Activated effector memory CD4-positive, alpha-beta T cell treated with Interleukin-2 at 50 U/mL for 16 hours (primary cell): ENCODE results near the gene COQ8B.

Source experiments
- DNase-seq: peaks from one replicate; pipeline ENCODE4 v3.0.0-alpha.2; 2020

Gene COQ8B

DNA sequence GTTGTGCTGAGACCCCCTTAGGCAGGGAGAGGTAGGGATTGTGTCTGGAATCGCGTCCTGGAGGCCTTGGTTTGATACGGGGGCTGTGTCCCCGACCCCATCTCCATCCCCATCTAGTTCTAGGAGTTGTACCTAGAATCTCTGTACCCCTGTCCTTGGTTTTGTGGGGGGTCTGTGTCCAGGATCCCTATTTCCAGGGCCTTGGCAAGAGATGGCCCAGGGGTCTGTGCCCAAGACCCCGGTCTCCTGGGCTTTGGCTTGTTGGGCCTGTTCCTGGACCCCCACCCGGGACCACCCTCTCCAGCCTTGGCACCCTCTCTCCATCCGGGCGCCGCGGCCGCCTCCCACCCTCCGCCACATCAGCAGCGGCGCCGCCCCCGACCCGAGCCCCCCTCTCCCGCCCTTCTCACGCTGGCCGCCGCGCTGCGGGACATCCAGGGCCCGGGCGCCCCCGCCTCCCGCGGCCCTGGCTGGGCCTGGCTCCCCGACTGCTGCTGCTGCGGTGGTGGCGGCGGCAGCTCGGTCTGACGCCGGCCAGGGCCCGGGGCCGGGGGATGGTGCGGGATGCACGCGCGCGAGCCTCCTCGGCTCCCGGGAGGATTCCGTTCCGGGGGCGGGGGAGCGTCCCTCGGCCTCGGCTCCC lies 26.5 kb downstream of the COQ8B start, which contains the start of gene NUMBL:
TSS of gene NUMBL (minus strand) at position 602 of the 643 bp plus-strand sequence. CDS start at position 434, 168 bp downstream.
- DNase-seq, result no peak

DNA sequence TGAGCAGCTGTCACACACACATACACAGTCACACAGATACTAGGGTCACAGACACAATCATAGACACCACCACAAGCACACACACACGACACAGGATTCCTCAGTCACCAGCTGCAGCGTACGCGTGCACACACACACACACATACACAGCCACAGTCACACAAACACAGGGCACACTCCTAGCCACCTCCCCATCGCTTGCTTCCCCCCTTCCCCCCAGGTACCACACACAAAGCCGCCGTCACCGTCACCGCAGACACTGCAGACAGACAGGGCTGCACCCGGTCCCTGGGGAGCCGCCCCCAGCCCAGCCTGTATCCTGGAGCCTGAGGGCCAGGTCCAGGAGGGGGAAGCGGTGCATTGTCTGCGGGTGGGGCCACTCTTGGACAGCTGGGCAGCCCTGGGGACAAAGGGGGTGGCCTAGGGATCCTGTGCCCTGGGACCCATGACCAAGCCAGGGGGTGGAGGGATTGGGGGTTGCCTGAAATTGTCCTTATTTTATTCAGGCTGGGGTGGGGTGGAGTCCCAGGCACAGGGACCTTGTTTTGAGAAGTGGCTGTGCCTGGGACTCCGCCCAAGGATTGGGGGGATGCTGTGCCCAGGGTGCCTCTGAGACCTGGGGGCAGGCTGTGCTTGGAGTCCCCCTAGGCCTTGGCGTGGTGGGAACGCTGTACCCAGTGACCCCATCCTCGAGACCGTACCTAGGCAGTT lies 27.2 kb downstream of the COQ8B start:
- DNase-seq, result no peak

DNA sequence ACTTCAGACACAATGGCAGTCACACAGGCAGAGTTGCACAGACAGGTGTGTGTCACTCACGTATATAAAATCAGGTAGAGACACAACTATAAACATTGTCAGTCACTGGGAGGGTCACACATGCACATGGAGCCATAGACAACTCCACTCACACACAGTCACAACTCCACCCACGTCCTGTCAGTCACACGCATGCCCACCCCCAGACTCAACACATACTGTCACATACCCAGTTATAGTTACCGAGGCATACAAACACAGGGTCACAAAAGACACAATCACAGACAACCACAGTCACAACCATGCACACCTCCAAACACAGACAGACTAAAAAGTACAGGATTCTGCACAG lies 27.7 kb downstream of the COQ8B start:
- no peak for DNase-seq

DNA sequence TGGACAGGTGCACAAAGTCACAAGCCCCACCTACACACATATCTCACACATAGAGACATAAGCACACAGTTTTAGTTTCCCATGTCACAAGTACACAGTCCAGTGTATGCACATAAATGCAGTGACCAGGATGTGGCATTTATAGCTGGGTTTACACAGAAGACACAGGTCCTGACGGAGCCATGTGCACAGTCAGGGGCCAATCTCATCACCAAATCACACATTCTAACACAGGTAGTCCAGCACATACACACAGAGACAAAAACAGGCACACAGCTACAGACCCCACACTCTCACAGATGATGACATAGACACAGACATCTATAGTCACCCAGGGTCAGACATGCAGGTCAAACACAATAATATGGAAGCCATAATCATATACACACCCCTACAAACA lies 28.4 kb downstream of the COQ8B start:
- DNase-seq, result no peak

DNA sequence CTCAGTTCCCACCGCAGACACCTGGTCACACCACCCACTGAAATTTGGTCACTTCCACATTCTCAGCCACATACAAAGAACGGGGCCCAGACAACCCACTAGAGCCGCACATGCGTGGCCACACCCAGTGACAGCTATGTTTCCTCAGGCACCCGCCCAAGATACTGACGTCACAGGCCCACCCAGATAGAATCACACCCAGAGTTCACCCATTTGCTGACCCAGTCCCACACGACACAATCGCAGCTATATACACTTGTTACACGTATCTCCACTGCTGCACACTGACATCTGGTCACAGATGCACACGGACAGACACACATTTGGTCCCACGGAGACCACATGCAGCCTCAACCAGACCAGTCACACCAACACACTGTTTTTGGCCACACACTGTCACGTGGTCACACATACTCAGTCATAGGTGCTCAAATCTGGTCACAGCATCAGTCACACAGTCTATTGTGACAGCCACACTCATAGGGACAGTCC lies 29.1 kb downstream of the COQ8B start:
- no peak for DNase-seq

DNA sequence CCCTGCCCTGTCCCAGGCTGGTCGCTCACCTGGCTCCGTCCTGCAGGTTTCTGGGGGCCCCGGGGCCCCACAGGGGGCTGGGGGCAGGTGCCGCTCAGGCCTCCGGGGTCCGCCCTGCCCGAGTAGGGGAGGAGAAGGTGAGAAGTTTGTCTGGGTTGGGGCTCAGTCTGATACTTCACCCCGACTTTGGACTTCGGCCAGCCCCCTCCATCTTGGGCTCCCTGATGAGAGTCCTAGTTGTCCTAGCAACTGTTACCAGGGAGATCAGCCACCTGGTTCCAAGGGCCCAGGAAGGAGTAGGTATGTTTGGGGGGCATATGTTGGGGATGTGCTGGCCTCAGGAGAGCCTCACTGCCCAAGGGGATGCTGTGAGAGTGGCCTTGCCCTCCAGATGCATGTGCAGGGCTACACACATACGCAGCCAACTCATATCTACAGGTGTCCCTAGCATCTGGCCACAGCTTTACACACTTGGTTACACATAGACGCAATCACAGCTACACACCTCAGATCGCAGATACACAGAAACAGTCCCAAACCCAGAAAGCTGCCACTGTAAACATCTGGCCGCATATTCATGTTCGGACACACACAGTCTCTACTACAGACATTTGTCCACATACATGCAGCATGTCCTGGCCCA lies 29.7 kb downstream of the COQ8B start:
- DNase-seq, result no peak

DNA sequence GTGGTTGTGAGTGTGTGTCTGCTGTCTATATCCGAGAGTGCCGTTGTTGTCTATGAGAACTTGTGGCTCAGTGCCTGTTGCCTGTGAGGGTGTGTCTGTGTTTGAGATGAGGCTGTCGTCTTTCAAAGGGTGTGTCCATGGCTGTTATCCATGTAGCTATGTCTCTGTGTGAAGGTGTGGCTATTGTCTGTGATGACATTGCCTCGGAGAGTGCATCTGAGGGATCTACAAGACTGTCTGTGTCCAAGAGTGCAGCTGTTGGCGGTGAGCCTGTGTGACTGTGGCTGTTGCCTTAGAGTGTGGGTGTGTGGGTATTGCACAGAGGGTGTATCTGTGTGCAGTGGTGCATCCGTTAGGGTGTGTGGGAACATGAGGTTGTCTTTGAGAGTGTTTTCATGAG lies 31.1 kb downstream of the COQ8B start:
- DNase-seq, result no peak

DNA sequence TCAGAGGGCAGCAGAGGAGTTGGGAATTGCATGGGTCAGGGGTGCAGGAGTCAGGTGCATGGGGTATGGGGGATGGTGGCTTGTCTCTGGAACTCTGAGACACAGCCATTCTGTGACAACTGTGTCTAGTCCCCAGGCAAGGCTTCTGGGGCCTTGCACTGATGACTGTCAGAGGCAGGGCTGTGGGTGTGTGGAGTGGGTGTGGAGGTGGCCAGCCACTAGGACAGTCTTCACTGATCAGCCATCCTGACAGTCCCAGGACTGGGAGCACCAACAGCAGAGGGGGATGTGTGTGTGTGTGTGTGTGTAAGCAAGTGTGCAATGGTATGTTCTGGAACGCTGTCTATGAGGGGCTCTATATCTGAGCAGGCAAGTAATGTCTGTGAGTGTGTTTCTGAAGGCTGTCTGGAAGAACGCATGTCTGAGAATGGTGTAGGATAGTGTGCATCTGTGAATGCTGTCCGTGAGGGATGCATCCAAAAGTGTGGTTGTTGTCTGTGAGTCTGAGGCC lies 31.6 kb downstream of the COQ8B start:
- DNase-seq, result no peak

DNA sequence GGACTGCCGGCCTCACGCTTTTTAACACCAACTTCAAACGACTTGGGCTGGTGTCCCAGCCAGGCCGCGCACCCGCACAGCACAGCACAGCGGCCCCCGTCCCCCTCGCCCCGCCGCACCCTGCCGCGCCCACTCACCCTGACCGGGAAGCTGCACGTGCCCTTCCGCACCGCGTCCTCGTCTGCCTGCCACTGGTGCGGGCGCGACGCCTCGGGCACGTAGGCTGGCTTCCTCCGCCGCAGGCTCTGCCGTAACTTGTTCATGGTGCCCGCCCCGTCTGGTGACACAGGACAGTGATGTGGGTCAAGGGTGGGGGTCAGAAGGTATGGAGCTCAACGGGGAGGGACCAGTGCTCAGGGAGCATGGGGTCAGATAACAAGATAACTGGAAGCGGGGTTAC lies 32.4 kb downstream of the COQ8B start:
- DNase-seq, result no peak

DNA sequence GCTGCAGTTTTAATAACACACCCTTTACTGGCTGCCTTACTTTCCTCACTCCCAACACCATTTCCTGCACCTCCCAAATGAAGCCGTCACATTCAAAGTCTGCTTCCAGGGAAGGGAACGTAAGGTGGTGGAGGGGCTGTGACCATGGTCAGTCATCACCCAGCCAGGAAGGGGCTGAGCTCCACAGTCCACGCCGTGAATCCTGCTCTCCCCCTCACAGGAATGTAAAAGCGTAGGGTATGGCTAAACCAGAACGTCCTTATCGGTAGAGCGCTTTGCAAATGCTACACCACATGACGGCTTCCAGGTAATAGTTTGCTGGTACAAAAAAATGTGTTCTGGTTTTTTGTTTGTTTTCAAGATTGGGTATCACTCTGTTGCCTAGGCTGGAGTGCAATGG lies 33.2 kb downstream of the COQ8B start:
- no peak for DNase-seq

DNA sequence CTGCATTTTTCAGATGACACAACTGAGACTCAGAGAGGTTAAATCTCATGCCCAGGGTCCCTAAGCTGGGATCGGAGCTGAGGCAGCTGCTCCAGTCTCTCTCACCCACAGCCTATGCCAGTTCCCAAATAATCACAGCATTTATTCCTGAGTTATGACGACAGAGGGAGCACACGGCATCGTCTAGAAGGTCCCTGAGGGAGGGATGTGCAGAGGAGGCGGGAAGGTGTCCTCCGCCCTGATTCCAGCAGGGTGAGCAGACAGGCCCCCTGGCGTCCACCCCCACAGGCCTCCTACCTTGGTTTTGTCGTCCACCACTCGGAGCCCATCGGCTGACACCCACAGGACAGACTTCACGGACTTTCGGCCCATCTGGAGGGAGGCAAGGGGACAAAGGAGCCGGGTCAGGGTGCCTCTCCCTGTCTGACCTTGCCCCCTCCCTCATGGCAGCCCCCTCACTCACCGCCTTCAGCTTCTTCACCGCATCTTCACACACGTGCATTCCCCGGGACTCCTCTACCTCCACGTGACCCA lies 34.2 kb downstream of the COQ8B start:
- DNase-seq, result no peak

DNA sequence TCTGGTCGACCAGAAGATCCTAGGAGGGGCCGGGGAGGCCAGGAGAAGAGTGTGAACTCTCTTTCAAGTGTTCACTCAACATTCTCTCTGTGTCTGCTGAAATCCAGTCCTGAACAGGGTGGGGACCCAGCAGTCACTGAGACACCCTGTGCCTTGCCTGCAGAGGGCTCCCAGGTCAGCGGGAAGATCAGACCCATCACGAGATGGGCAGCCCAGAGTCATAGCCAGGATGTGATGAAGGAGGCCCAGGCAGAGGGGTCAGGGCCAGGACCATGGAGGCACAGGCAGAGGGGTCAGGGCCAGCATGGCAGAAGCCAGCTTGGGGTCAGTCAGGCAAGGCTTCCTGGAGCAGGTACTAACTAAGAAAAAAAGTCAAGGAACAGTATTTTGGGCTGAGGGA lies 35.6 kb downstream of the COQ8B start:
- no peak for DNase-seq

DNA sequence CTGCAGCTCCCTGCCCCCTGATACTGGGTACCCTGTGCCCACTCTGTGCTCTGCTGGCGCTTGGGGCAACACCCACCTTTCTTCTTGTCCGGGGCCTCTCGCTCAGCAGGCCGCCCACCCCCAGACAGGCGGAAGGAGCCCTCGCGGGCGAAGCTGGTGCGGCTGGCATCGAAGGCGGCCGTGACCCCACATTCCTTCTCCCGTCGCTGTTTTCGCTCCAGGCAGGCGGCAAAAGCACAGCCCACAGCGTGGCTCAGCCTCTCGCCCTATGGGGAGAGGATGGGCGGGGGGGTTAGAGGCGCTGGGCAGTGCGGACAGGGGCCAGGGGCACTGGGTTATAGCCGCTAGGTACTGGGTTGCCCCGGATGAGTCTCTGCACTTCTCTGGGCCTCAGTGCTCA lies 39.5 kb downstream of the COQ8B start:
- DNase-seq, result no peak

DNA sequence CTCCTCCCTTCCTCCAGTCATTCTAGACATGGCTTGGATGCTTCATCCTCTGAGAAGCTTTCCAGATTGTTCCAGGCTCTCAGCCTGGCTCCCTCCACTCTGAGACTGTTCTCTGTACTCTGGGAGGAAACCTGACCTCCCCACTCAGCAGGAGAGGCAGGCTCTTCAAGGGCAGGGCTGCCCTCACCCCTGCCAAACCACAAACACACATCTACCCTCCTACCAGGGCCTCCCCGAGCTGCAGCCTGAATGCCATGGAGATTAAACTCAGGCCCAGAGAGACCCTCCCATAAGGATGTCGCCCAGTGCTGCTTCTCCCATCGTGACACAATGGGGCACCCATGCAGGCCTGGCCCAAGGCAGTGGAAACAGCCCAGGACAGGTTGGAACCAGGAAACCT lies 42.4 kb downstream of the COQ8B start:
- DNase-seq, result no peak

DNA sequence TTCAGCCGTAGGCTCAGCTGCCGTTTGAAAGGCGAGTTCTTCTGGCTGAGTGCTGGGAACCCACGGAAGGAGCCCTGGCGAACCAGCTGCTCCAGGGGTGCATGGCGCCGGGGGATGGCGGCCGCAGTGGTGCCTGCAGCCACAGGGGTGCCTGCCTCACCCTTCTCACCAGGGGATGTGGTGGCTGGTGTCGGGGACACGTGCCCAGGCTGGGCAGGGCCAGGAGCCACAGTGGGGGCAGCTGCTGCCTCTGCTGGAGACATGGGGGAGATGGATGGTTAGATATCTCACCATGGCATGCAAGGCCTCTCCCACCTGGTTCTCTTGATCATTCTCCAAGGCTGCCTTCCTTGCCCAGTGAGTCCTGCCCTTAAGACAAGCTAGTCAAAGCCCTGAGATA lies 43.3 kb downstream of the COQ8B start:
- no peak for DNase-seq

DNA sequence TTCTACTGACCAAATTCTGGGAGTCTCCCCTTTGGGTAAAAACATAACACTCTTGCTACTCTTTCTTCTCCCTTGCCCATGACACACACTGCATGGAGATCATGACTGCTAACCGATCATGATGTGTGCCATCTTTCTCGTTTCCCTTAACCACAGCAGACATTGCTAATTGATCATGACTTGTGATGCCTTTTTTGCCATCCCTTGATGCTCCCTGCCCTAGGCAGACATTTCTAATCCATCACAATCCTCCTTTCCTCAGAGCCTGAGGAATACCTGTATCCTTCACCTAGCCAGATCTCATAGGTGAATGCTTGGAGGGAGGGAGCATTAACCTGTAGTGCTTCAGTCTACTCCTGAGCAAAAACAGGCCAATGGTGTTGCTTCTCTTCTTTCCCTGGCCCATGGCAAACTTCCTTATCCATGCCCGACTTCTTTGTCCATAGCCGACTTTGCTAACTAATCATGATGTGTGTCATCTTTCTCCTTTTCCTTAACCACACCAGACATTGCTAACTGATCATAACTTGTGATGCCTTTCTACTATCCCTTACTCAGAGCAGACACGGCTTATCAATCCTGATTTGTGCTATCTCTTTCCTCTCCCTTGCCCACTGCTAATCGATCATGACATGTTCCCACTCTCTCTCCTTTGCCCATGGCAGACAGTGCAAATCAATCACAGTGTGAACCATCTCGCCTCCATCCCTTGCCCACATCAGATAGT lies 44.0 kb downstream of the COQ8B start:
- DNase-seq, result no peak

DNA sequence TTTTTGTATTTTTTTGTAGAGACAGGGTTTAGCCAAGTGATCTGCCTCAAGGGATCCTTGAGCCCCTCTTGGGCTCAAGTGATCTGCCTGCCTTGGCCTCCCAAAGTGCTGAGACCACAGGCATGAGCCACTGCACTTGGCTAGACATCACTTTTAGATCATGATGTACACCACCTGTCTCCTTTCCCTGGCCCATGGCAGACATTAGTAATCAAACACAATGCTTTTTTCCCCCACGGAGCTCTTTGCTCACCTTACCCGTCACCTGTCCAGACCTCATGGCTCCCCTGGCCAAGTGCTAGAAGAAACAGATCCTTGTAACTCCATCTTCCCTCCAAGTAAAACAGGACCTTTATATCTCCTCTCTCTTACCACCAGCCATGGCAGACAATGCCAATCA lies 44.6 kb downstream of the COQ8B start:
- no peak for DNase-seq

DNA sequence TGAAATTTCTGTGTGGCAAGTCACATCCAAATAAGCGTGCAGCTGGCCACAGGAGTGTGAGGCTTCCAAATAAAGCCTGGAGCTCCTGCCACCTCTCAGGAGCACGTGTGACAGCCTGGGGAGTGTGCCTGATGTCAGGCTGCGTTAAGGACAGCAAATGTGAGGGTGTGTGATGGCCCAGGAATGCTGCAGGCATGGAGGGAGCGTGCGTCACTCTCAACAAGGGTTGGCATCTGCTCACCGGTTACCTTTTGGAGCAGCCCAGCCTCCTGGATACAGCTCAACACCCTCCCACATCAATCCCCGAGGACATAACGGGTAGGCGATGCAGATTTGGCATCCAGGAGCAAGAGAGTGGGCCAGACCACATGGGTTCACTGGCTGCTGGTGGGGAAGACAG lies 45.3 kb downstream of the COQ8B start:
- no peak for DNase-seq

DNA sequence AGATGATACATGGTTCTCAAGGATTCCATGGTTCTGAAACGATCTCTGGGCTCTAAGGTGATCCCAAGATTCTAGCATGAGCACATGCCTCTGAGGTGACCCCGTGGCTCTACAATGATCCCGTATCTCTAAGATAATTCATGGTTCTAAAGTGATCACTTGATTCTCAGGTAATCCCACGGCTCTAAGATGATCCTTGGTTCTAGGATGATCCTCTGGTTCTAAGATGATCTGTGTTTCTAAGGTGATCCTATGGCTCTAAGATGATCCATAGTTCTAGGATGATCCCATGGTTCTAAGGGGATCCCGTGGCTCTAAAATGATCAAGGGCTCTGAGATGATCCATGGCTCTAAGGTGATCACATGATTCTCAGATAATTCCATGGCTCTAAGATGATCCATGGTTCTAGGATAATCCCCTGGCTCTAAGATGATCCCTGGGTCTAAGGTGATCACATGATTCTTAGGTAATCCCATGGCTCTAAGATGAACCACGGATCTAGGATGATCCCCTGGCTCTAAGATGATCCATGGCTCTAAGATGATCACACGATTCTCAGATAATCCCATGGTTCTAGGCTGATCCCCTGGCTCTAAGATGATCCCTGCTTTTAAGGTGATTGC lies 47.6 kb downstream of the COQ8B start:
- DNase-seq, result no peak

DNA sequence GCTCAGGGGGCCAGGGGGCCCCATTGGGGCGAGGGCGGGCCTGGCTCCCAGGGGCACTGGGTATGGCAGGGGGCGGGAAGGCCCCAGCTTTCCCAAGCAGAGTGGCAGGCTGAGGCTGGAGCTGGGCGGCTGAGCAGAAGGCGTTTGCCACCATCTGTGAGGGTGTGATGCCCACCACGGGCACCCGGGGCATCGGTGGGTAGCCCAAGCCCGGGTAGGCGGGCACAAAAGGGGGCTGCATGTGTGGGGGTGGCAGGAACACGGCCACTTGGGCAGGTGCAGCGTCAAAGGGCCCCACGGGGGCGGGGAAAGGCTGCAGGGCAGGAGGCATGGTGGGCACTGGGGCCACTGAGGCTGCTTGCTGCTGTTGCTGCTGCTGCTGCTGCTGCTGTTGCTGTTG lies 49.1 kb downstream of the COQ8B start:
- DNase-seq, result no peak

DNA sequence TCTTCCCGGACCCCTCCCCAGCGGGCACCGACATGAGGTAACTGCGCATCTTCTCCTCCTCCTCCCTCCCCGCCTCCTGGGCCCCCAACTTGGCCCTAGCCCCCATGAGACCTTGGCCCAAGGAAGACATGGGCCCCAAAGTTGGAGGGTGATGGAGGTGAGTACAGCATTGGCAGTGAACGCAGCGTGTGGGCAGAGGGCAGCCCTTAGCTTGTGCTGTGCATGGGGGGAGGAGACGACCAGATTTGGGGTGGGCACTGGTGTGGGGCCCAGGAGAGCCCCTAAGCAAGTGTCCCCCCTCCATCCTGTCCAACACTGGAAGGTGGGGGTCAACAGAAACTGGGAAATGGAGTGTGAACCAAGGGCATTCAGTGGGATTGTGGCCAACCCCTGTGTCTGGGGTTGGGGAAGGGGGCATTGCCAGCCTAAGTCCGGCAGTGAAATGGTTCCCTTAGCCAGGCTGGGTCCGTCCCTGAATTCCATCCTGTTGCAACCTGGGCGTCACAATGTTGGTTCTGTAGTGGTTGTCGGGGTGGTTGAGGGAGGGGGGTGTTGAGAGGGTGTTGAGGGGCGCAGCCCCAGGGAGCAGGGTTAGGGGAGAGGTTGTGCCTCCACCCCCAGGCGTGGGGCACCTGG lies 49.8 kb downstream of the COQ8B start:
- no peak for DNase-seq
